NCI-H526 treated with DMSO at 0.1 percent for 48 hours (cell line): Measurements from ENCODE around the gene CCDC83.
"Not testable (repeated sequence)": the region's sequence is repeated elsewhere in the genome, so short reads cannot be mapped to it uniquely, and the experiment has no call there.

ENCODE experiments used
- DNase-seq: peaks from one replicate; lab custom pipeline; 2025; lab: John Stamatoyannopoulos, UW

The CCDC83 gene

GRCh38 chr11:85945296-85945695 is 90.1 kb downstream of the CCDC83 start:
- DNase-seq, result no peak

- no peak for DNase-seq
Measured at GRCh38 chr11:85945788-85946187, 90.6 kb downstream of the CCDC83 start.

DNA sequence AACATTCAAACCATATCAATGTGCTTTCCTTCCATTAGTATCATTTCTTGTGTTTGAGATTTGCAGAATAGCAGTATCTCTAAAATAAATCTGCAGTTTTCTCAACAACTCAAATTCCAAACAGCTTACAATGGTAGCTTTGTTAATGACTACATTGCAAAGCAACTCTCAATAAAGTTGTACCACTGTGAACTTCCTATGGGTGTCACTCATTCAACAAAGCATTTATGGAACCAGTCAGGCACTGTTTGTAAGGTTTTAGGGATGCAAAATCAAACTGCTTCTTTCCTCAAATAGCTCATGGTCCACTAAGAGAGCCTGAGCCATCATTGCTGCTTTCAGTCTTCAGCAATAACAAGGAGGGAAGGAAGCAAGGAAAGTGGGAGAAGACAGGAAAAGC is 91.0 kb downstream of the CCDC83 start:
- DNase-seq, result no peak

GRCh38 chr11:85947431-85948272 is 92.5 kb downstream of the CCDC83 start:
- DNase-seq, result no peak

DNA sequence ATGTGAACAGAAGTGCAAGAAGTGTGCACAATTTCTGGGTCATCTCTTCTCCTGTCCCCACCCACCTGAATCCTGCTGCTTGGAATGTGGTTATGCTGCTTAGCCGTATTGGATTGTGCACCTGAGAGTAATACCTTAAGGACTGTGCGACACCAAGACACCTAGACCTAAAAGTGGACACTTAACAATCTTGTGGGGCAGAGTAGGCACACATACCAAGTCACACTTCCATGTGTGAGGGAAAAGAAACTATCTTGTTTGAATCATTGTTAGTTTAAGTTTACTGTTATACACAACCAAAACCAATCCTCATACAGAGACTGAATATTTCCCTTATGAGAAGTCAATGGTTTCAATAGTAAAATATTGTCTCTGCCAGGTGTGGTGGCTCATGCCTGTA is 93.7 kb downstream of the CCDC83 start:
- DNase-seq, result no peak

GRCh38 chr11:85949798-85950197 is 94.6 kb downstream of the CCDC83 start:
- DNase-seq, result no peak

- no peak for DNase-seq
Measured at GRCh38 chr11:85950317-85951048, 95.3 kb downstream of the CCDC83 start.

DNA sequence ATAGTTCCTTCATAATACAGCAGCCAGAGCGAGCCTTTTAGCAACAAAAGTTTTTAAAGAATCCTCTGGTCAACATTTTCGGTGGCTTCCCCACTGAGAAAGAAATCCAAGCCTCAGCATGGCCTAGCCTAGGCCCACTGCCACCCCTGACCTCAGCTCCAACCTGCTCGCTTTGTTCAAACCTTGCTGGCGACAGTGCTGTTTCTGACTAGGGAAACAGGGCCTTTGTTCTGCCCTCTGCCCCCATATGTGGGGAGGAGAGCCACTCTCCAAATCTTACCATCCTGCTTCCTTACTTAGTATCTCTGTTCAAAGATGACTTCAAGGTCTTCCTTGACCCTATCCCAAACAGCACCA is 95.8 kb downstream of the CCDC83 start:
- no peak for DNase-seq

- no peak for DNase-seq
Measured at GRCh38 chr11:85951428-85952107, 96.4 kb downstream of the CCDC83 start.

DNA sequence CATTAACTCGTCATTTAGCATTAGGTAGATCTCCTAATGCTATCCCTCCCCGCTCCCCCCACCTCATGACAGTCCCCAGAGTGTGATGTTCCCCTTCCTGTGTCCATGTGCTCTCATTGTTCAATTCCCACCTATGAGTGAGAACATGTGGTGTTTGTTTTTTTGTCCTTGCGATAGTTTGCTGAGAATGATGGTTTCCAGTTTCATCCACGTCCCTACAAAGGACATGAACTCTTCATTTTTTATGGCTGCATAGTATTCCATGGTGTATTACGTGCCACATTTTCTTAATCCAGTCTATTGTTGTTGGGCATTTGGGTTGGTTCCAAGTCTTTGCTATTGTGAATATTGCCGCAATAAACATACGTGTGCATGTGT is 96.9 kb downstream of the CCDC83 start:
- DNase-seq, result not testable (repeated sequence)

GRCh38 chr11:85953491-85954143 is 98.4 kb downstream of the CCDC83 start:
- no peak for DNase-seq

DNA sequence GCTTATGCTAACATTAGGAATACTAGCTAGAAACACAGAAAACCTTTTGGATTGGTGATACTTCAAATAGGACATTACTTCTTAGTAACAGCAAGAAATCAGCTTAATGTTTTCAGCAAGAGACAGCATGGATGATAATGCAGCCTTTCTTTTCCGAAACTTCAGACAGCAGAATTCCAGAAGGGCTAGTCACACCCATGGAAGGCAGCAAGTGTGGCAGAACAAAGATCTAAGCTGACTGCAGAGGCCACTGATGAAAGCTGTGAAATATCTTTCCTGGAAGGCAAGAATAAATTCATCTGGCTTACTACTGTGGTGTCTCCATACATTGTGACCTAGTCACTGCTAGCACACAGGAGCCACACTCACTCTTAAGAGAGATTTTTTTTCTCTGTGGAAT is 100.3 kb downstream of the CCDC83 start:
- DNase-seq, result no peak

GRCh38 chr11:85960678-85961077 is 105.5 kb downstream of the CCDC83 start:
- no peak for DNase-seq

GRCh38 chr11:85961130-85961529 is 105.9 kb downstream of the CCDC83 start:
- DNase-seq, result no peak

GRCh38 chr11:85961930-85962363 is 106.8 kb downstream of the CCDC83 start:
- no peak for DNase-seq

- no peak for DNase-seq
Measured at GRCh38 chr11:85965202-85965601, 110.0 kb downstream of the CCDC83 start.

DNA sequence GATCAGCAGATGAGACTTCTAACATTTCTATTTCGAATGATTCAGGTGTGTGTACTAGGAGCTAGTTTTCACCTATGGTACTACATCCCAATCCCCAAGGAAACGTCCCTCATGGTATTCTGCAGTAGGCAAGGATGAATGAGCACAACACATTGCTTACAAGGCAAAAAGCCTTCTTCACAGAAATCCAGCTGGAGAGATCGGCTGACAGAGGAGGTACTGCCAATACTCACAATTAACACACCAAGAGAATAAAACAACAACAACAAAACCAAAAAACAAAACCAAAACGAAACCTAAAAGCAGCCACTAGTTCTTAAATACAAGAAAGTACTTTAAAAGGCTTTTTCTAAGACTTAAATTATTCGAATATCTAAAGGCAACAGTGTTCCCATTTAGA is 112.3 kb downstream of the CCDC83 start:
- no peak for DNase-seq
